ENCODE measurements around the gene KRT86. TPM values are rescaled to one million over a fixed set of nuclear protein-coding genes. Genes with fewer than 3 reads are reported as not detected.

The KRT86 gene
- total RNA-seq, 4 donors from 2014 or later = 1.7 TPM; not detected in 3

GRCh38 chr12:52335598-52336262 is 61.3 kb downstream of the KRT86 start:
- peaks cover 12% of the 10 kb centered on the region for H3K27me3 ChIP-seq
- no peak for ATAC-seq
- no peaks in the 10 kb centered on the region for H3K4me1 ChIP-seq
- peaks cover 0 to 18% (median 0%) of the 10 kb centered on the region in 3 donors for H3K9me3 ChIP-seq
- no peak for TF ChIP-seq POLR2AphosphoS5 (IDR thresholded peaks at IDR 0.05)
- TF ChIP-seq CTCF (IDR thresholded peaks at IDR 0.05) = no peak
- TF ChIP-seq POLR2A (IDR thresholded peaks at IDR 0.05) = no peak
- no peak for TF ChIP-seq EP300 (IDR thresholded peaks at IDR 0.05)
- no peak overlapping the region for H3K4me3 ChIP-seq
- H3K27ac ChIP-seq = no peak overlapping the region
- no peaks in the 10 kb centered on the region for H3K36me3 ChIP-seq
- 57 to 73% methylated on average over 2 of the region's 4 CpGs for WGBS, 2 donors (ENCODE audit: low coverage in 1 of 2)

GRCh38 chr12:52336641-52337040 is 62.2 kb downstream of the KRT86 start:
- no peak overlapping the region for H3K27ac ChIP-seq
- WGBS, 2 donors (ENCODE audit: low coverage in 1 of 2) = 75% methylated on average over 1 of the region's 2 CpGs; no CpG with 5 or more reads in 1 of the 2 donors
- H3K27me3 ChIP-seq = peaks cover 21% of the 10 kb centered on the region
- H3K4me1 ChIP-seq = no peaks in the 10 kb centered on the region
- no peak for ATAC-seq
- TF ChIP-seq POLR2A (IDR thresholded peaks at IDR 0.05) = no peak
- TF ChIP-seq EP300 (IDR thresholded peaks at IDR 0.05) = no peak
- no peak for TF ChIP-seq POLR2AphosphoS5 (IDR thresholded peaks at IDR 0.05)
- no peak for TF ChIP-seq CTCF (IDR thresholded peaks at IDR 0.05)
- H3K9me3 ChIP-seq = peaks cover 0 to 18% (median 0%) of the 10 kb centered on the region in 3 donors
- no peak overlapping the region for H3K4me3 ChIP-seq
- no peaks in the 10 kb centered on the region for H3K36me3 ChIP-seq

GRCh38 chr12:52337054-52337453 is 62.6 kb downstream of the KRT86 start:
- Histone ChIP-seq H3K4me3 (no peak overlapping the region), H3K36me3 (no peaks in the 10 kb centered on the region), H3K27me3 (peaks cover 21% of the 10 kb centered on the region), H3K4me1 (no peaks in the 10 kb centered on the region), H3K9me3 (peaks cover 0 to 18% (median 0%) of the 10 kb centered on the region in 3 donors), H3K27ac (no peak overlapping the region)
- ATAC-seq = no peak
- TF ChIP-seq CTCF (IDR thresholded peaks at IDR 0.05) = no peak
- TF ChIP-seq EP300 (IDR thresholded peaks at IDR 0.05) = no peak
- 46 to 64% methylated on average over 1 of the region's 1 CpG for WGBS, 2 donors (ENCODE audit: low coverage in 1 of 2)

DNA sequence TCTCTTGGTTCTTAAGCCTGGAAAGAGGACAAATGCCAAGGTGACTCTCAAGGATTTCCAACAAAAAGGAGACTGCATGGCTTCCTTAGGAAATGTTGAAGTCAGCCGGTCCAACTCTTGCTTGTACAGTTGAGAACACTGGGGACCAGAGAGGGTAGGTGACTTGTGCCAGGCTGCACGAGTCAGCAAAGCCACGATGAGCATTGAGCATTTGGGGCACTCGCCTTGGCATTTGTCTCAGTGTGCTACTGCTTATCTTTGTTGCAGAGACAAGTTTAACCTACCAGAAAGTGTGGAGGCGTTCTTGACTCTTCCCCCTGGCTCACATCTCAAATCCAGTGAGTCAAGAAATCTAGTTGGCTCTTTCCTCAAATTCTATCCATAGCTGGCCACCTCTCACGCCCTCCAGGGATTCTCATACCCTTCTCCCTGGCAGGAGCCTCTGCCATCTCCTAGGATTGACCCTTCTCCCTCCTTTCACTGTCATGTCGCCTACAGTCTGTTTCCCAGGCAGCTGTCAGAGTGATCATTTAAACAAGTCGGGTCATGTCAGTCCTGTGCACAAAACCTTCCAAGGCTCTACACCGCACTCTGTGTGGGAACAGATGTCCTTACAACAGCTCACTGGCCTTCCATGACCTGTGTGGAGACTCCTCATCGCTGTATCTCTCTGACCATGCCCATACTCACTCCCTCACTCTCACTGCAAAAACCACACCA is 64.0 kb downstream of the KRT86 start:
- no peak for ATAC-seq

More for the DNA sequence above, 64.0 kb downstream of the KRT86 start:
- Histone ChIP-seq H3K4me1 (no peaks in the 10 kb centered on the region), H3K9me3 (peaks cover 0 to 30% (median 0%) of the 10 kb centered on the region in 3 donors), H3K27me3 (peaks cover 17% of the 10 kb centered on the region), H3K27ac (no peak overlapping the region), H3K4me3 (no peak overlapping the region), H3K36me3 (no peaks in the 10 kb centered on the region)
- 78 to 80% methylated on average over 5 to 10 of the region's 10 CpGs for WGBS, 2 donors (ENCODE audit: low coverage in 1 of 2)
- TF ChIP-seq CTCF (IDR thresholded peaks at IDR 0.05) = no peak

Measured in gastroesophageal sphincter (tissue), 4 donors.